Activated CD4-positive, alpha-beta memory T cell treated with anti-CD3 and anti-CD28 coated beads for 36 hours (primary cell): ENCODE results near the gene GNG2. TPM values are rescaled to one million over a fixed set of nuclear protein-coding genes. Genes with fewer than 3 reads are reported as not detected.
A peak's percentile ranks its signal among the peaks of the same experiment; 100 is the strongest.

Experiments used
- CTCF ChIA-PET: fragments of 350-600 bp; sonication (Branson Sonifier 250); formaldehyde crosslinking; loops from one replicate; lab custom pipeline; 2021; ENCODE audit warnings: antibody characterized with exemption, inconsistent platforms; lab: Charles Lee
- POLR2A ChIA-PET: fragments of 350-600 bp; sonication (Branson Sonifier 250); formaldehyde crosslinking; loops from one replicate; lab custom pipeline; 2021; ENCODE audit warnings: antibody characterized with exemption; lab: Charles Lee
- DNase-seq: peaks from one replicate; pipeline ENCODE4 v3.0.0-alpha.2; 2020
- H3K27ac Mint-ChIP-seq: one replicate; pipeline ENCODE4 v1.8.0; 2021; ENCODE audit warnings: mixed read lengths
- H3K27me3 Mint-ChIP-seq: one replicate; pipeline ENCODE4 v1.8.0; 2021; ENCODE audit warnings: mixed read lengths
- H3K36me3 Mint-ChIP-seq: one replicate; pipeline ENCODE4 v1.8.0; 2021; ENCODE audit warnings: mixed read lengths
- H3K4me1 Mint-ChIP-seq: one replicate; pipeline ENCODE4 v1.8.0; 2021; ENCODE audit warnings: low read depth, mixed read lengths
- H3K4me3 Mint-ChIP-seq: one replicate; pipeline ENCODE4 v1.8.0; 2021; ENCODE audit warnings: mild to moderate bottlenecking, mixed read lengths
- H3K9me3 Mint-ChIP-seq: one replicate; pipeline ENCODE4 v1.8.0; 2021; ENCODE audit warnings: mixed read lengths
- intact Hi-C: fragments of 100-400 bp; cut with micrococcal nuclease; formaldehyde crosslinking; loops from one replicate; pipeline ENCODE4 v1.15.1; 2023
- total RNA-seq, 2 experiments: library from RNA; stranded (reverse); gene quantifications; one replicate each; pipeline ENCODE4 v1.2.3, GENCODE V29; 2021

GNG2 gene
- total RNA-seq, 2 experiments from 2014 or later, result 146 TPM

DNA sequence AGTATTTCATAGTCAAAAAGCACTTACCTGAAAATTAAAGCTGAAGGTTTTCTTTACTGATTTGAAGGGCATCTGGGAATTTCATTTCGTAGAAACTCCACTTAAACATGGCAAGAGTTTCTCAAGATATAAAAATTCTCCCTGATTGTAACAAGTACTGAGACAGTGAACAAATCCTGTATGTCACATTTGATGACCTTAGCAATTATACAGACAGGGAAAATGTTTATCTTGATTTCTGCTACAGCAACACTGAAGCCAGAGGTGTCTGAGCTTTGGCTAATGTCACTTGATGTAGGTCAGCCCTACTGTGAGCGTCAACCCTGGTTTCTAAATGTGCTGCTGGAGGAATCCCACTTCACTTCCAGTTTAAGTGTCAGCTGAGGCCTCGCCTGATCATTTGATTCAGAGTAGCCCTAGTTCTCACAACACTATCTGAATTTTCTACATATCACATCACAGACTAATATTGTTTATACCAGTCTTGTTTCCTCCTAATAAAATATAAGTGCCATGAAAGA, 149.8 kb downstream of the GNG2 start:
- no peak for DNase-seq
- no peaks in the 10 kb centered on the region for H3K4me1 Mint-ChIP-seq
- H3K9me3 Mint-ChIP-seq, result no peaks in the 10 kb centered on the region
- peaks cover 39% of the 10 kb centered on the region for H3K36me3 Mint-ChIP-seq
- intact Hi-C loops, result no loop called here
- ChIA-PET POLR2A (no interaction called here), CTCF (no interaction called here)
- no peak overlapping the region for H3K27ac Mint-ChIP-seq
- H3K4me3 Mint-ChIP-seq, result no peak overlapping the region
- H3K27me3 Mint-ChIP-seq, result peaks cover 2% of the 10 kb centered on the region

DNA sequence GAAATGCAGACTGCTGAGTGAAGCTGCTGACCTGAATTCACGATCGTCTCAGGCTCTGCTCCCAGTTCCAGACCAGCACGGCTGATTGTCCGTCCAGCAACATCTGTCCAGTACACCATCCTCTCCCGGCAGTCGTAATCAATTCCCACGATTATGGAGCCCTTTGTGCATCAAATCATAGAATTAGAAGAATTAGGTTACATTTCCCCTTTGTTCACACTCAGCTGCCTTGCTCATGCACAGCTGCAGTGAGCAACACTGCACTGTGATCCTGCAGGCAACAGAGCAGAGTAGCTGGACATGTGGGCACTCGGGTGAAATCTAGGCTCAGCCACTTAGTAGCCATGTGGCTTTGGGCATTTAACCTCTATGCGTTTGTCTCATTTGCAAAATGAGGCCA, 151.1 kb downstream of the GNG2 start:
- CTCF ChIA-PET, result no interaction called here

GRCh38 chr14:52012635-52013034, 152.2 kb downstream of the GNG2 start:
- ChIA-PET POLR2A (interaction anchor here (0.9 kb wide), 1 partner anchor 50 kb away, joined by 3 read pairs; no protein-coding TSS in a partner anchor), CTCF (interaction anchor here (0.9 kb wide), 1 partner anchor 118 kb away, joined by 4 read pairs; no protein-coding TSS in a partner anchor)
- H3K27ac Mint-ChIP-seq, result no peak overlapping the region
- H3K36me3 Mint-ChIP-seq, result peaks cover 25% of the 10 kb centered on the region
- no peak overlapping the region for H3K4me3 Mint-ChIP-seq
- peaks cover 2% of the 10 kb centered on the region for H3K27me3 Mint-ChIP-seq
- H3K4me1 Mint-ChIP-seq, result no peaks in the 10 kb centered on the region
- no peak for DNase-seq
- intact Hi-C loops, result no loop called here
- H3K9me3 Mint-ChIP-seq, result no peaks in the 10 kb centered on the region

More for the DNA sequence above, 151.1 kb downstream of the GNG2 start:
- H3K4me1 Mint-ChIP-seq, result no peaks in the 10 kb centered on the region
- no peak overlapping the region for H3K4me3 Mint-ChIP-seq
- peaks cover 28% of the 10 kb centered on the region for H3K36me3 Mint-ChIP-seq
- POLR2A ChIA-PET, result interaction anchor here (0.9 kb wide), 1 partner anchor 22 kb away, joined by 3 read pairs; the partner anchor contains the start of gene RTRAF
- intact Hi-C loops, result no loop called here
- H3K9me3 Mint-ChIP-seq, result no peaks in the 10 kb centered on the region
- H3K27ac Mint-ChIP-seq, result no peak overlapping the region
- H3K27me3 Mint-ChIP-seq, result peaks cover 2% of the 10 kb centered on the region
- no peak for DNase-seq

GRCh38 chr14:52013984-52014600, 153.7 kb downstream of the GNG2 start:
- Mint-ChIP-seq H3K9me3 (no peaks in the 10 kb centered on the region), H3K4me3 (no peak overlapping the region), H3K36me3 (peaks cover 16% of the 10 kb centered on the region), H3K27me3 (peaks cover 2% of the 10 kb centered on the region), H3K4me1 (no peaks in the 10 kb centered on the region), H3K27ac (no peak overlapping the region)
- intact Hi-C loops, result no loop called here
- ChIA-PET CTCF (interaction anchor here (1.0 to 1.3 kb wide), 3 partner anchors 11 to 33 kb away, joined by 3 to 4 read pairs (median 3); no protein-coding TSS in a partner anchor), POLR2A (interaction anchor here (0.6 kb wide), 1 partner anchor 880 kb away, joined by 4 read pairs; no protein-coding TSS in a partner anchor)
- DNase-seq, result peak; percentile 21

GRCh38 chr14:52014601-52015267, 154.3 kb downstream of the GNG2 start:
- H3K4me3 Mint-ChIP-seq, result no peak overlapping the region
- intact Hi-C loops, result no loop called here
- peaks cover 2% of the 10 kb centered on the region for H3K27me3 Mint-ChIP-seq
- H3K27ac Mint-ChIP-seq, result no peak overlapping the region
- H3K4me1 Mint-ChIP-seq, result no peaks in the 10 kb centered on the region
- ChIA-PET POLR2A (interaction anchor here (0.6 kb wide), 1 partner anchor 11 kb away, joined by 4 read pairs; no protein-coding TSS in a partner anchor), CTCF (interaction anchor here (1.0 to 1.5 kb wide), 5 partner anchors 12 to 34 kb away, joined by 3 to 4 read pairs (median 4); no protein-coding TSS in a partner anchor)
- no peaks in the 10 kb centered on the region for H3K9me3 Mint-ChIP-seq
- peaks cover 16% of the 10 kb centered on the region for H3K36me3 Mint-ChIP-seq
- DNase-seq, result no peak

- Mint-ChIP-seq H3K27me3 (peaks cover 2% of the 10 kb centered on the region), H3K27ac (no peak overlapping the region), H3K36me3 (peaks cover 13% of the 10 kb centered on the region), H3K4me3 (no peak overlapping the region), H3K4me1 (no peaks in the 10 kb centered on the region), H3K9me3 (no peaks in the 10 kb centered on the region)
- CTCF ChIA-PET, result interaction anchor here (1.0 to 1.5 kb wide), 5 partner anchors 13 to 37 kb away, joined by 3 to 4 read pairs (median 3); no protein-coding TSS in a partner anchor
- POLR2A ChIA-PET, result no interaction called here
- intact Hi-C loops, result no loop called here
- DNase-seq, result peak; percentile 29
Measured at GRCh38 chr14:52015411-52016030, 155.1 kb downstream of the GNG2 start.

DNA sequence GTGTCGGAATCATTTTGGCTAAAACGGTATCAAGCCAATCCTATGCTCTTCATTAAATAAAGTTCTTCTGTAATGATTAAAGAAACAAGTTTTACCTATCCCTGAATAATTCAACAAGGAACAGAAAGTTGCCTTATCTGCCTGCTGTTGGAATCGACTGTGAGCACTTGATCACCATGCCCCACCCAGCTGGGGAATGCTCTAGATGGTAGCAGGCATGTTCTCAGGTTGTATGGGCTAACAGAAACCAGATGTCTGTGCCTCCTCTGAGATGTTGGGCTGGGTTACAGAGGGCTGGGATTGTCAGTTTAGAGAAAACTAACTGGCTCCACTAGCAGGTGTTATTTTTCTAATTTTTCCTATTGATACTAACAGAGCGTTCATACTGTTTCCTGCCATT, 157.8 kb downstream of the GNG2 start:
- CTCF ChIA-PET, result no interaction called here
- DNase-seq, result no peak
- H3K36me3 Mint-ChIP-seq, result no peaks in the 10 kb centered on the region
- H3K9me3 Mint-ChIP-seq, result no peaks in the 10 kb centered on the region
- peaks cover 2% of the 10 kb centered on the region for H3K27me3 Mint-ChIP-seq
- H3K27ac Mint-ChIP-seq, result no peak overlapping the region
- POLR2A ChIA-PET, result no interaction called here
- intact Hi-C loops, result no loop called here
- peaks cover 18% of the 10 kb centered on the region for H3K4me1 Mint-ChIP-seq
- H3K4me3 Mint-ChIP-seq, result no peak overlapping the region

DNA sequence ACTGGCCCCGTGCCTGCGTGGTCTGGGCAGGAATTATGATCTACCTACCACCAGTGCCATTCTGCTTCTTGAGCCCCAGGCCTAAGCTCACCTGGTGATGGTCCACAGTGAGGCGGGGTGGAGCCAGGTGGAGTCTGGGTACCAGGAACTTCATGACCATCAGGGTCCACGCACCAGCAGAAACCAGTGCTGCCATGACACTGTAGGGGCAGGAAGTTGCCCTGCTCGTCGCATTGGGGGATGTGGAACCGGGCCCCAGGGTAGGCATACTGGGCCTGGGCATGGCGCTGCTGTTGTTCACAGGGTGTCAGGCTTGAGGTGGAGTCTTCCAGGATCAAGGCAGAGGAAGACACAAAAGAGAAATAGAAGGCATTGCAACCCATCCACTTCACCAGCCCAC, 158.6 kb downstream of the GNG2 start:
- Mint-ChIP-seq H3K9me3 (peaks cover 2% of the 10 kb centered on the region), H3K27me3 (peaks cover 2% of the 10 kb centered on the region), H3K4me1 (peaks cover 18% of the 10 kb centered on the region), H3K4me3 (no peak overlapping the region), H3K27ac (no peak overlapping the region), H3K36me3 (no peaks in the 10 kb centered on the region)
- DNase-seq, result no peak
- CTCF ChIA-PET, result no interaction called here
- POLR2A ChIA-PET, result no interaction called here
- intact Hi-C loops, result no loop called here

Other genes starting within 250 kb of the GNG2 start
- gene FRMD6, start 208.7 kb upstream of the GNG2 start, total RNA-seq, result 1 to 10 TPM; 3.2 to 3.4 TPM
- 100 to 1,000 TPM; 222 to 238 TPM for gene RTRAF, start 128.9 kb downstream of the GNG2 start, total RNA-seq
- not detected for gene NID2, start 208.4 kb downstream of the GNG2 start, total RNA-seq